ENCODE results near the gene JAZF1. TPM values are rescaled to one million over a fixed set of nuclear protein-coding genes. Genes with fewer than 3 reads are reported as not detected.

JAZF1 gene
- total RNA-seq, 2 donors from 2014 or later = 4.0 to 4.9 TPM

- TF ChIP-seq CTCF (IDR thresholded peaks at IDR 0.05) = no peak
- no peak for TF ChIP-seq POLR2A (IDR thresholded peaks at IDR 0.05)
- Histone ChIP-seq H3K27me3 (no peaks in the 10 kb centered on the region), H3K4me1 (no peaks in the 10 kb centered on the region), H3K36me3 (replicated peaks in 1 of 2; ENCODE audit: insufficient read depth in 1 of 2, low read depth in 2 of 2) (no peaks in the 10 kb centered on the region), H3K9me3 (no peaks in the 10 kb centered on the region), H3K4me3 (no peak overlapping the region), H3K27ac (no peak overlapping the region)
- DNase-seq (no peak), ATAC-seq (no peak)
- intact Hi-C loops (cut with DNase I) = no loop called here
- 82 to 86% methylated on average over 14 of the region's 14 CpGs for WGBS, 2 donors
Observed at GRCh38 chr7:27943241-27943640, 237.4 kb downstream of the JAZF1 start.

- DNase-seq (no peak), ATAC-seq (no peak)
- intact Hi-C loops (cut with DNase I) = no loop called here
- TF ChIP-seq CTCF (IDR thresholded peaks at IDR 0.05) = no peak
- no peak for TF ChIP-seq POLR2A (IDR thresholded peaks at IDR 0.05)
- Histone ChIP-seq H3K27ac (no peak overlapping the region), H3K27me3 (no peaks in the 10 kb centered on the region), H3K4me3 (no peak overlapping the region), H3K36me3 (replicated peaks in 1 of 2; ENCODE audit: insufficient read depth in 1 of 2, low read depth in 2 of 2) (no peaks in the 10 kb centered on the region), H3K9me3 (no peaks in the 10 kb centered on the region), H3K4me1 (no peaks in the 10 kb centered on the region)
- 95 to 98% methylated on average over 8 of the region's 8 CpGs for WGBS, 2 donors
Observed at GRCh38 chr7:27942711-27943110, 237.9 kb downstream of the JAZF1 start.

- intact Hi-C loops (cut with DNase I) = no loop called here
- H3K4me3 ChIP-seq = no peak overlapping the region
- TF ChIP-seq POLR2A (IDR thresholded peaks at IDR 0.05) (no peak), CTCF (IDR thresholded peaks at IDR 0.05) (no peak)
- DNase-seq (no peak), ATAC-seq (no peak)
- WGBS, 2 donors = 45 to 66% methylated on average over 2 of the region's 2 CpGs
- H3K4me1 ChIP-seq = no peaks in the 10 kb centered on the region
- no peaks in the 10 kb centered on the region for H3K36me3 ChIP-seq (replicated peaks in 1 of 2; ENCODE audit: insufficient read depth in 1 of 2, low read depth in 2 of 2)
- H3K9me3 ChIP-seq = no peaks in the 10 kb centered on the region
- no peak overlapping the region for H3K27ac ChIP-seq
- no peaks in the 10 kb centered on the region for H3K27me3 ChIP-seq
Observed at GRCh38 chr7:27941522-27941921, 239.1 kb downstream of the JAZF1 start.

- no peak overlapping the region for H3K4me3 ChIP-seq
- H3K4me1 ChIP-seq = no peaks in the 10 kb centered on the region
- no peaks in the 10 kb centered on the region for H3K27me3 ChIP-seq
- no peaks in the 10 kb centered on the region for H3K9me3 ChIP-seq
- H3K27ac ChIP-seq = no peak overlapping the region
- 80 to 84% methylated on average over 9 of the region's 9 CpGs for WGBS, 2 donors
- H3K36me3 ChIP-seq (replicated peaks in 1 of 2; ENCODE audit: insufficient read depth in 1 of 2, low read depth in 2 of 2) = no peaks in the 10 kb centered on the region
- TF ChIP-seq CTCF (IDR thresholded peaks at IDR 0.05) = no peak
- TF ChIP-seq POLR2A (IDR thresholded peaks at IDR 0.05) = no peak
- intact Hi-C loops (cut with DNase I) = no loop called here
- ATAC-seq = no peak
- no peak for DNase-seq
Observed at GRCh38 chr7:27940341-27940740, 240.3 kb downstream of the JAZF1 start.

GRCh38 chr7:27939893-27940292, 240.7 kb downstream of the JAZF1 start:
- DNase-seq (no peak), ATAC-seq (no peak)
- no peaks in the 10 kb centered on the region for H3K9me3 ChIP-seq
- TF ChIP-seq CTCF (IDR thresholded peaks at IDR 0.05) (no peak), POLR2A (IDR thresholded peaks at IDR 0.05) (no peak)
- no peaks in the 10 kb centered on the region for H3K36me3 ChIP-seq (replicated peaks in 1 of 2; ENCODE audit: insufficient read depth in 1 of 2, low read depth in 2 of 2)
- no peak overlapping the region for H3K4me3 ChIP-seq
- H3K27me3 ChIP-seq = no peaks in the 10 kb centered on the region
- no peak overlapping the region for H3K27ac ChIP-seq
- intact Hi-C loops (cut with DNase I) = no loop called here
- 93 to 94% methylated on average over 5 to 10 of the region's 10 CpGs for WGBS, 2 donors
- H3K4me1 ChIP-seq = no peaks in the 10 kb centered on the region
